HepG2 (cell line): Measurements from ENCODE around the gene C5AR1. TPM values are rescaled to one million over a fixed set of nuclear protein-coding genes. Genes with fewer than 3 reads are reported as not detected.

Experiments
- ATF7-NPFF ChIP-seq: sonication (generic); formaldehyde crosslinking; IDR thresholded peaks from 2 replicates; pipeline ENCODE4 v1.8.1; 2023; ENCODE audit warnings: mild to moderate bottlenecking, low read depth, missing genetic modification reagents, moderate library complexity
- CBFB ChIP-seq: sonication (generic); formaldehyde crosslinking; IDR thresholded peaks from 2 replicates; pipeline ENCODE4 v1.4.0; 2020; ENCODE audit warnings: missing genetic modification reagents
- HHEX ChIP-seq: IDR thresholded peaks from 2 replicates; pipeline ENCODE4 v1.6.1; 2016; ENCODE audit warnings: control low read depth
- HNRNPH1 ChIP-seq: fragments of 200-400 bp; formaldehyde crosslinking; optimal IDR thresholded peaks from 2 replicates; pipeline ENCODE3; 2017; ENCODE audit warnings: mild to moderate bottlenecking, low read depth, low read length
- MIER2 ChIP-seq: IDR thresholded peaks from 2 replicates; pipeline ENCODE4 v1.6.1; 2016; ENCODE audit warnings: missing biosample characterization, missing genetic modification reagents
- MIER3 ChIP-seq: IDR thresholded peaks from 2 replicates; pipeline ENCODE4 v1.6.1; 2016; ENCODE audit warnings: missing compliant biosample characterization, borderline replicate concordance
- NCOA1 ChIP-seq: sonication (generic); formaldehyde crosslinking; IDR thresholded peaks from 2 replicates; pipeline ENCODE4 v1.9.0; 2021; ENCODE audit warnings: missing genetic modification reagents
- PITX1 ChIP-seq: sonication (generic); formaldehyde crosslinking; IDR thresholded peaks from 2 replicates; pipeline ENCODE4 v1.5.1; 2020; ENCODE audit warnings: mild to moderate bottlenecking, missing genetic modification reagents
- POLR2A ChIP-seq, 2 experiments: IDR thresholded peaks; 2 replicates each; pipeline ENCODE4 v1.6.1; 2011; ENCODE audit warnings: low read depth in 2 of 2, low read length in 2 of 2, mild to moderate bottlenecking in 1 of 2, moderate library complexity in 1 of 2; ENCODE audit not compliant: insufficient read depth in 1 of 2
- RARA ChIP-seq: IDR thresholded peaks from 2 replicates; pipeline ENCODE4 v1.6.1; 2016; ENCODE audit warnings: missing genetic modification reagents, missing compliant biosample characterization
- RFX3 ChIP-seq: IDR thresholded peaks from 2 replicates; pipeline ENCODE4 v1.6.1; 2016; ENCODE audit warnings: missing biosample characterization, missing genetic modification reagents
- SOX6 ChIP-seq, 2 experiments: fragments of 450-650 bp in 1 of 2; sonication (generic) in 1 of 2; formaldehyde crosslinking in 1 of 2; IDR thresholded peaks; 2 replicates each; pipeline versions ENCODE4 v1.4.0 to v1.6.1; 2017 to 2020; ENCODE audit warnings: antibody characterized with exemption in 1 of 2, mild to moderate bottlenecking in 1 of 2, missing genetic modification reagents in 1 of 2
- STAG1 ChIP-seq: sonication (generic); formaldehyde crosslinking; IDR thresholded peaks from 2 replicates; pipeline ENCODE4 v1.4.0; 2020; ENCODE audit warnings: missing genetic modification reagents
- ZFP36L2 ChIP-seq: sonication (generic); formaldehyde crosslinking; IDR thresholded peaks from 2 replicates; pipeline ENCODE4 v1.4.0; 2020; ENCODE audit warnings: missing genetic modification reagents
- ZMYM3 ChIP-seq: sonication (generic); formaldehyde crosslinking; IDR thresholded peaks from 2 replicates; pipeline ENCODE4 v1.5.1; 2020; ENCODE audit warnings: mild to moderate bottlenecking, missing genetic modification reagents
- ZNF232 ChIP-seq: sonication (generic); formaldehyde crosslinking; IDR thresholded peaks from 2 replicates; pipeline ENCODE4 v1.4.0; 2020; ENCODE audit warnings: missing genetic modification reagents, borderline replicate concordance
- ZNF383 ChIP-seq: sonication (generic); formaldehyde crosslinking; IDR thresholded peaks from 2 replicates; pipeline ENCODE4 v1.4.0; 2020; ENCODE audit warnings: missing genetic modification reagents, mild to moderate bottlenecking, borderline replicate concordance
- ZNF484 ChIP-seq: sonication (generic); formaldehyde crosslinking; IDR thresholded peaks from 2 replicates; pipeline ENCODE4 v1.5.1; 2020; ENCODE audit warnings: mild to moderate bottlenecking, low read depth, missing genetic modification reagents, borderline replicate concordance
- ZNF510 ChIP-seq: sonication (generic); formaldehyde crosslinking; IDR thresholded peaks from 2 replicates; pipeline ENCODE4 v1.4.0; 2020; ENCODE audit warnings: low read depth, mild to moderate bottlenecking, missing genetic modification reagents
- ZNF562 ChIP-seq: sonication (generic); formaldehyde crosslinking; IDR thresholded peaks from 2 replicates; pipeline ENCODE4 v1.8.0; 2022; ENCODE audit warnings: missing genetic modification reagents, borderline replicate concordance
- ZNF7 ChIP-seq: IDR thresholded peaks from 2 replicates; pipeline ENCODE4 v1.6.1; 2016; ENCODE audit warnings: missing biosample characterization, missing genetic modification reagents
- ZNF747 ChIP-seq: sonication (generic); formaldehyde crosslinking; IDR thresholded peaks from 2 replicates; pipeline ENCODE4 v1.8.1; 2023; ENCODE audit warnings: missing genetic modification reagents, mild to moderate bottlenecking, borderline replicate concordance
- ZNF839 ChIP-seq: sonication (generic); formaldehyde crosslinking; IDR thresholded peaks from 2 replicates; pipeline ENCODE4 v1.4.0; 2020; ENCODE audit warnings: missing genetic modification reagents, mild to moderate bottlenecking, borderline replicate concordance
- polyA plus RNA-seq, 8 experiments: library from polyadenylated mRNA; depleted of rRNA in 3 of 8; stranded (reverse) in 7 of 8; unstranded in 1 of 8; fragments of >200 nt; fragmentation: Illumina TruSeq in 4 of 8; extraction: Trizol in 4 of 8; gene quantifications; 2 replicates each; pipeline versions ENCODE4 v1.2.1 to v1.2.3, GENCODE V29; 2011 to 2016; ENCODE audit warnings: low read depth in 4 of 8, missing spikeins in 1 of 8, mixed read lengths in 1 of 8; ENCODE audit not compliant: insufficient read depth in 1 of 8
- total RNA-seq, 5 experiments: library from RNA; depleted of rRNA; stranded (reverse); fragments of >200 nt; fragmentation: Illumina TruSeq; extraction: Trizol; gene quantifications; 2 replicates each; pipeline ENCODE4 v1.2.3, GENCODE V29; 2016; ENCODE audit warnings: low read depth in 1 of 5
- TF ChIP-seq, protein P1 (sequence below): sonication (generic); formaldehyde crosslinking; IDR thresholded peaks from 2 replicates; pipeline ENCODE4 v1.4.0; 2020; ENCODE audit warnings: missing genetic modification reagents
- TF ChIP-seq, protein P2 (sequence below): sonication (generic); formaldehyde crosslinking; IDR thresholded peaks from 2 replicates; pipeline ENCODE4 v1.8.1; 2023; ENCODE audit warnings: mild to moderate bottlenecking, missing genetic modification reagents
- TF ChIP-seq, protein P3 (sequence below): sonication (generic); formaldehyde crosslinking; IDR thresholded peaks from 2 replicates; pipeline ENCODE4 v1.4.0; 2020; ENCODE audit warnings: mild to moderate bottlenecking, missing genetic modification reagents

The C5AR1 gene
- total and polyA plus RNA-seq, 2 of the 13 experiments (the other 11 are each of a cell fraction or from before 2014, with no cell fraction given): 0.07 to 1.6 TPM

DNA sequence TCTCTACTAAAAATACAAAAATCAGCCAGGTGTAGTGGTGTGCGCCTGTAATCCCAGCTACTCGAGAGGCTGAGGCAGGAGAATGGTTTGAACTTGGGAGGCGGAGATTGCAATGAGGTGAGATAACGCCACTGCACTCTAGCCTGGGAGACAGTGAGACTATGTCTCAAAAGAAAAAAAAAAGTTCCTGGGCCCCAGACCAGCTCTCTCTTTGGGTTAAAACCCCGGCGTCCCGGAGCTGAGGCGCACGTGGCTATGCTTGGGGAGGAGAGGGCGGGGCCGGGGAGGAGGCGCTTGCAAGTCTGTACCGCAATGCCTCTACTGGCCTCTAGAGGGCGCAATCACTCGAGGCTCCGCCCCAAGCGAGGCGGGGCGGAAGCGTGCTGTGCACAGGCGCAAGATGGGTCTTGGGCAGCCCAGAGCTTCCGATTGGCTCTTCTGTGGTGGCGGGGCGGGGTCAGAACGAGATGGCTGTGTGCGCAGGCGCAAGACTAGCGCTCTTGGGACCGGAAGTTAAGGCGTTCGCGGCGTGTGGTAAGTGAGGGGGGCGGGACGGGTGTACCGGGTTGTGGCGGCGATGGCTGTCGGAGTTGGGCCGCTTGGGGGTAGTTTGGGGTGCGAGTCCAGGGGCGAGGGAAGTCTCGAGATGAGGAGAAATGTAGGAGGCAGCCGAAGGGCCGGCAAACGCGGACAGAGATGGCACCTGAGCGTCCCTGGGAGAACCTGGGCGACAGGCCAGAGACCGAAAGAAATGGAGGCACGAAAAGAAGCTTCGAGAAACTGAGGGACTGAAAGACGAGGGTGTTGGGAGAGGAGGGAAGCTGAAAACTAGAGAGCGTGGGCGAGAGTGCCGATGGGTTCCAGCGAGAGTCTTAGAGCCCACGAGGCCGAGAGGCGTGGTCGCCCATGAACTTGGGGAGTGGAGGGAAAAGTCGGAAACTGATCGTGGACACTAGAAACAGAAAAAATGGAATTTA lies 39.4 kb downstream of the C5AR1 start, which contains the start of gene DHX34 (continued):
- TF ChIP-seq RARA (no peak), HNRNPH1 (peak; percentile 96), PITX1 (peak; percentile 61; the same call in 1 of the 2 replicates), MIER2 (no peak), ZNF383 (CRISPR knock-in tag) (no peak), ATF7-NPFF (CRISPR knock-in tag) (0 out of 2 replicates have a peak, but pooled peaks have one; percentile 33), ZNF7 (CRISPR knock-in tag) (no peak), CBFB (CRISPR knock-in tag) (no peak), POLR2A (IDR thresholded peaks at IDR 0.05; ENCODE audit: insufficient read depth in 1 of 2, low read depth in 2 of 2, low read length in 2 of 2) (peak; percentile 55 to 89; a peak in 3 of 4 replicates), RFX3 (CRISPR knock-in tag) (no peak), HHEX (no peak), STAG1 (CRISPR knock-in tag) (no peak), ZNF232 (CRISPR knock-in tag) (no peak), ZFP36L2 (no peak), ZNF562 (CRISPR knock-in tag) (no peak), MIER3 (no peak; the same call in 1 of the 2 replicates), ZNF839 (CRISPR knock-in tag) (no peak), ZNF484 (CRISPR knock-in tag) (no peak), NCOA1 (CRISPR knock-in tag) (0 out of 2 replicates have a peak, but pooled peaks have one; percentile 25), ZNF510 (CRISPR knock-in tag) (no peak), SOX6 (IDR thresholded peaks at IDR 0.05) (no peak), SOX6 (CRISPR knock-in tag; IDR thresholded peaks at IDR 0.05) (peak; percentile 26; the same call in 1 of the 2 replicates), ZMYM3 (CRISPR knock-in tag) (0 out of 2 replicates have a peak, but pooled peaks have one; percentile 40), ZNF747 (CRISPR knock-in tag) (peak; percentile 82; the same call in 1 of the 2 replicates)
- TF ChIP-seq, protein P1, sequence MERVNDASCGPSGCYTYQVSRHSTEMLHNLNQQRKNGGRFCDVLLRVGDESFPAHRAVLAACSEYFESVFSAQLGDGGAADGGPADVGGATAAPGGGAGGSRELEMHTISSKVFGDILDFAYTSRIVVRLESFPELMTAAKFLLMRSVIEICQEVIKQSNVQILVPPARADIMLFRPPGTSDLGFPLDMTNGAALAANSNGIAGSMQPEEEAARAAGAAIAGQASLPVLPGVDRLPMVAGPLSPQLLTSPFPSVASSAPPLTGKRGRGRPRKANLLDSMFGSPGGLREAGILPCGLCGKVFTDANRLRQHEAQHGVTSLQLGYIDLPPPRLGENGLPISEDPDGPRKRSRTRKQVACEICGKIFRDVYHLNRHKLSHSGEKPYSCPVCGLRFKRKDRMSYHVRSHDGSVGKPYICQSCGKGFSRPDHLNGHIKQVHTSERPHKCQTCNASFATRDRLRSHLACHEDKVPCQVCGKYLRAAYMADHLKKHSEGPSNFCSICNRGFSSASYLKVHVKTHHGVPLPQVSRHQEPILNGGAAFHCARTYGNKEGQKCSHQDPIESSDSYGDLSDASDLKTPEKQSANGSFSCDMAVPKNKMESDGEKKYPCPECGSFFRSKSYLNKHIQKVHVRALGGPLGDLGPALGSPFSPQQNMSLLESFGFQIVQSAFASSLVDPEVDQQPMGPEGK (CRISPR knock-in tag): 0 out of 2 replicates have a peak, but pooled peaks have one; percentile 36
- TF ChIP-seq, protein P2, sequence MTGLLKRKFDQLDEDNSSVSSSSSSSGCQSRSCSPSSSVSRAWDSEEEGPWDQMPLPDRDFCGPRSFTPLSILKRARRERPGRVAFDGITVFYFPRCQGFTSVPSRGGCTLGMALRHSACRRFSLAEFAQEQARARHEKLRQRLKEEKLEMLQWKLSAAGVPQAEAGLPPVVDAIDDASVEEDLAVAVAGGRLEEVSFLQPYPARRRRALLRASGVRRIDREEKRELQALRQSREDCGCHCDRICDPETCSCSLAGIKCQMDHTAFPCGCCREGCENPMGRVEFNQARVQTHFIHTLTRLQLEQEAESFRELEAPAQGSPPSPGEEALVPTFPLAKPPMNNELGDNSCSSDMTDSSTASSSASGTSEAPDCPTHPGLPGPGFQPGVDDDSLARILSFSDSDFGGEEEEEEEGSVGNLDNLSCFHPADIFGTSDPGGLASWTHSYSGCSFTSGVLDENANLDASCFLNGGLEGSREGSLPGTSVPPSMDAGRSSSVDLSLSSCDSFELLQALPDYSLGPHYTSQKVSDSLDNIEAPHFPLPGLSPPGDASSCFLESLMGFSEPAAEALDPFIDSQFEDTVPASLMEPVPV (CRISPR knock-in tag): no peak; the same call in 1 of the 2 replicates
- TF ChIP-seq, protein P3, sequence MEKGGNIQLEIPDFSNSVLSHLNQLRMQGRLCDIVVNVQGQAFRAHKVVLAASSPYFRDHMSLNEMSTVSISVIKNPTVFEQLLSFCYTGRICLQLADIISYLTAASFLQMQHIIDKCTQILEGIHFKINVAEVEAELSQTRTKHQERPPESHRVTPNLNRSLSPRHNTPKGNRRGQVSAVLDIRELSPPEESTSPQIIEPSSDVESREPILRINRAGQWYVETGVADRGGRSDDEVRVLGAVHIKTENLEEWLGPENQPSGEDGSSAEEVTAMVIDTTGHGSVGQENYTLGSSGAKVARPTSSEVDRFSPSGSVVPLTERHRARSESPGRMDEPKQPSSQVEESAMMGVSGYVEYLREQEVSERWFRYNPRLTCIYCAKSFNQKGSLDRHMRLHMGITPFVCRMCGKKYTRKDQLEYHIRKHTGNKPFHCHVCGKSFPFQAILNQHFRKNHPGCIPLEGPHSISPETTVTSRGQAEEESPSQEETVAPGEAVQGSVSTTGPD: no peak
